B cell (primary cell): Measurements from ENCODE around the gene CDH1. TPM values are rescaled to one million over a fixed set of nuclear protein-coding genes. Genes with fewer than 3 reads are reported as not detected.

Experiments used
- ATAC-seq: fragments of 200-7000 bp; cut with Tn5 transposase; one replicate; pipeline ENCODE4 v1.10.0; 2021; ENCODE audit warnings: low read depth, mild to moderate bottlenecking, moderate number of reproducible peaks, moderate library complexity
- CTCF ChIA-PET: fragments of 350-600 bp; sonication (Branson Sonifier 250); formaldehyde crosslinking; loops from one replicate; lab custom pipeline; 2021; ENCODE audit warnings: antibody characterized with exemption, inconsistent platforms; lab: Charles Lee
- POLR2A ChIA-PET: fragments of 350-600 bp; sonication (Branson Sonifier 250); formaldehyde crosslinking; loops from one replicate; lab custom pipeline; 2021; ENCODE audit warnings: antibody characterized with exemption; lab: Charles Lee
- DNase-seq: peaks from one replicate; pipeline ENCODE4 v3.0.0; 2013
- H2AFZ ChIP-seq: 2 replicates; pipeline ENCODE4 v1.6.1; 2012; ENCODE audit warnings: mild to moderate bottlenecking, low read depth, low read length; ENCODE audit not compliant: insufficient read depth, poor library complexity, severe bottlenecking
- H3K27ac ChIP-seq, 2 donors: 1 replicate in 1 of 2; 2 replicates in 1 of 2; pipeline ENCODE4 v1.5.1; 2012 to 2013; ENCODE audit warnings: low read length in 2 of 2, mild to moderate bottlenecking in 2 of 2, moderate library complexity in 1 of 2
- H3K27me3 ChIP-seq, 4 experiments: fragments of 200-600 bp in 1 of 4; sonication (generic) in 1 of 4; replicated peaks in 1 of 4; 1 replicate in 2 of 4; 2 replicates in 2 of 4; pipeline versions ENCODE4 v1.6.1 to v1.7.0; 2013 to 2016; ENCODE audit warnings: low read length in 3 of 4, mild to moderate bottlenecking in 2 of 4, mixed read lengths in 1 of 4, moderate library complexity in 1 of 4; ENCODE audit not compliant: insufficient read depth in 4 of 4, control insufficient read depth in 3 of 4; ENCODE audit errors: control extremely low read depth in 1 of 4
- H3K36me3 ChIP-seq, 2 experiments: replicated peaks in 1 of 2; 1 replicate in 1 of 2; 2 replicates in 1 of 2; pipeline versions ENCODE4 v1.6.1 to v1.7.1; 2013; ENCODE audit warnings: low read length in 1 of 2; ENCODE audit not compliant: insufficient read depth in 2 of 2, control insufficient read depth in 1 of 2; ENCODE audit errors: control extremely low read depth in 1 of 2, extremely low read depth in 1 of 2
- H3K4me1 ChIP-seq, 2 donors: fragments of 200-600 bp in 1 of 2; sonication (generic) in 1 of 2; 1 replicate in 1 of 2; 2 replicates in 1 of 2; pipeline versions ENCODE4 v1.5.1 to v1.6.1; 2013 to 2017; ENCODE audit warnings: low read length in 2 of 2; ENCODE audit not compliant: control insufficient read depth in 2 of 2, insufficient read depth in 2 of 2
- H3K4me2 ChIP-seq: replicated peaks from 2 replicates; pipeline ENCODE3; 2012; ENCODE audit warnings: mild to moderate bottlenecking, low read depth, low read length; ENCODE audit not compliant: poor library complexity, severe bottlenecking
- H3K4me3 ChIP-seq, 5 experiments: fragments of 200-600 bp in 1 of 5; sonication (generic) in 1 of 5; 1 replicate in 3 of 5; 2 replicates in 2 of 5; pipeline versions ENCODE4 v1.5.1 to v1.7.0; 2011 to 2016; ENCODE audit warnings: low read length in 4 of 5, mild to moderate bottlenecking in 4 of 5, low read depth in 2 of 5, control low read depth in 1 of 5, moderate library complexity in 1 of 5; ENCODE audit not compliant: insufficient read depth in 1 of 5; ENCODE audit errors: control extremely low read depth in 1 of 5, extremely low read depth in 1 of 5
- H3K79me2 ChIP-seq: fragments of 200-600 bp; sonication (generic); one replicate; pipeline ENCODE4 v1.6.0; 2016; ENCODE audit warnings: low read length; ENCODE audit not compliant: control insufficient read depth, insufficient read depth
- H3K9ac ChIP-seq: fragments of 200-600 bp; sonication (generic); 2 replicates; pipeline ENCODE4 v1.6.1; 2017; ENCODE audit warnings: mild to moderate bottlenecking, low read length, moderate library complexity
- H3K9me3 ChIP-seq, 3 donors: one replicate each; pipeline versions ENCODE4 v1.6.1 to v1.7.1; 2013; ENCODE audit warnings: low read length in 2 of 3; ENCODE audit not compliant: control insufficient read depth in 2 of 3, insufficient read depth in 1 of 3; ENCODE audit errors: control extremely low read depth in 1 of 3
- H4K20me1 ChIP-seq: 2 replicates; pipeline ENCODE4 v1.6.0; 2012; ENCODE audit warnings: mild to moderate bottlenecking, low read length; ENCODE audit not compliant: insufficient read depth, control insufficient read depth, poor library complexity, severe bottlenecking
- H3K27ac Mint-ChIP-seq: one replicate; pipeline ENCODE4 v1.8.0; 2021; ENCODE audit warnings: mixed read lengths
- H3K27me3 Mint-ChIP-seq: one replicate; pipeline ENCODE4 v1.8.0; 2021; ENCODE audit warnings: mixed read lengths
- H3K4me1 Mint-ChIP-seq: one replicate; pipeline ENCODE4 v1.8.0; 2021; ENCODE audit warnings: mixed read lengths
- H3K4me3 Mint-ChIP-seq: one replicate; pipeline ENCODE4 v1.8.0; 2021; ENCODE audit warnings: mixed read lengths
- H3K9me3 Mint-ChIP-seq: one replicate; pipeline ENCODE4 v1.8.0; 2022; ENCODE audit warnings: mixed read lengths; ENCODE audit not compliant: insufficient read depth
- CTCF ChIP-seq: fragments of 200-600 bp; IDR thresholded peaks from one replicate; pipeline ENCODE4 v1.8.0; 2022; ENCODE audit warnings: antibody characterized with exemption, mild to moderate bottlenecking
- EZH2 ChIP-seq: IDR thresholded peaks from 2 replicates; pipeline ENCODE4 v1.6.1; 2012; ENCODE audit warnings: borderline replicate concordance, low read depth, mild to moderate bottlenecking, moderate library complexity, low read length; ENCODE audit not compliant: insufficient read depth, poor library complexity, severe bottlenecking
- WGBS: methylation state at CpG from one replicate; pipeline ENCODE4 v1.1.5; 2013; ENCODE audit warnings: missing lambda C conversion rate; ENCODE audit not compliant: insufficient coverage; 5-methylcytosine and 5-hydroxymethylcytosine counted together
- intact Hi-C: fragments of 100-400 bp; cut with micrococcal nuclease; formaldehyde crosslinking; loops from one replicate; pipeline ENCODE4 v1.10.0; 2022
- polyA plus RNA-seq: library from polyadenylated mRNA; depleted of rRNA; stranded (reverse); fragments of >200 nt; gene quantifications from 2 replicates; pipeline ENCODE4 v1.2.3, GENCODE V29; 2012
- total RNA-seq, 2 donors: library from RNA; stranded (reverse); fragments of 120-200 nt in 1 of 2; gene quantifications; 1 replicate in 1 of 2; 2 replicates in 1 of 2; pipeline versions ENCODE4 v1.2.3 to v1.2.4, GENCODE V29; 2013 to 2022

Gene CDH1
- total and polyA plus RNA-seq, 2 donors (not counting 1 experiment from before 2014, with no cell fraction given) = 2.0 TPM; not detected in 1

DNA sequence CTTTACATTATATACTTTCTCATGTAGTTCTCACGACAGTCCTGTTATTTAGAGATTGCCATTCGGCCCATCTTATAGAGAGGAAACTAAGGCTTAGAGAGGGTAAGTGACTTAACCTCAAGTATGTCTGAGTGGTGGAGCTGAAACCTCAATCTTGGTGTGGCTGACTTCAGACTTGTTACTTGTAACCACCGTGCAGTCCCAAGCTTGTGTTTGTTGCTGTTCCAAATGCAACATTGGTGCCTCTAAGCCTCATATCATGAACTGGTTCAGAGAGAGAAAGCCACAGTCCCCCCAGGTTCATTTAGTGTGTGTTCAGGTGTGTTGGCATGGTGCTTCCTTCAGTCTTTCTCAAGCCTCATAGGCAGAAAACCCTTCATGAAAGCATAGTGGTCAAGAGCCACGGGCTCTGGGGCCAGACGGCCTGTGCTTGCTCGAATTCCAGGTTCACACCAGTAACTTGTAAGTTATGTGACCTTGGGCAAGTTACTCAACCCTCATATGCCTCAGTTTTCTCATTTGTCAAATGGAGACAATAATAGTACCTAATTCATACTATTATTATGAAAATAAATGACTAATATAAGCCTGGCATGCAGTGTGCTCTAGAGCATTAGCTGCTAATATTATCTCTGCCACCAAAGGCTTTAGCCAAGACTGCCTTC lies 39.9 kb downstream of the CDH1 start:
- no peak overlapping the region for H3K27ac Mint-ChIP-seq
- WGBS = 34% methylated on average over 2 of the region's 6 CpGs
- H3K27me3 Mint-ChIP-seq = peaks cover 7% of the 10 kb centered on the region
- H3K4me3 Mint-ChIP-seq = no peak overlapping the region
- DNase-seq (no peak), ATAC-seq (no peak)
- H3K9me3 ChIP-seq = no peaks in the 10 kb centered on the region
- H3K4me3 ChIP-seq = no peak overlapping the region
- no peaks in the 10 kb centered on the region for H3K36me3 ChIP-seq
- no peak overlapping the region for H3K9ac ChIP-seq
- H3K4me1 Mint-ChIP-seq = no peaks in the 10 kb centered on the region
- H3K4me1 ChIP-seq = peaks cover 0 to 3% of the 10 kb centered on the region in 2 donors
- CTCF ChIA-PET = interaction anchor here (0.7 kb wide), 1 partner anchor 86 kb away, joined by 3 read pairs; no protein-coding TSS in a partner anchor
- H4K20me1 ChIP-seq = no peaks in the 10 kb centered on the region
- no peak overlapping the region for H3K4me2 ChIP-seq
- no peak for TF ChIP-seq CTCF
- TF ChIP-seq EZH2 = no peak
- H2AFZ ChIP-seq = no peak overlapping the region
- H3K27ac ChIP-seq = no peak overlapping the region
- intact Hi-C loops = no loop called here
- H3K27me3 ChIP-seq = no peaks in the 10 kb centered on the region
- no peaks in the 10 kb centered on the region for H3K79me2 ChIP-seq
- H3K9me3 Mint-ChIP-seq = no peaks in the 10 kb centered on the region
- POLR2A ChIA-PET = no interaction called here

DNA sequence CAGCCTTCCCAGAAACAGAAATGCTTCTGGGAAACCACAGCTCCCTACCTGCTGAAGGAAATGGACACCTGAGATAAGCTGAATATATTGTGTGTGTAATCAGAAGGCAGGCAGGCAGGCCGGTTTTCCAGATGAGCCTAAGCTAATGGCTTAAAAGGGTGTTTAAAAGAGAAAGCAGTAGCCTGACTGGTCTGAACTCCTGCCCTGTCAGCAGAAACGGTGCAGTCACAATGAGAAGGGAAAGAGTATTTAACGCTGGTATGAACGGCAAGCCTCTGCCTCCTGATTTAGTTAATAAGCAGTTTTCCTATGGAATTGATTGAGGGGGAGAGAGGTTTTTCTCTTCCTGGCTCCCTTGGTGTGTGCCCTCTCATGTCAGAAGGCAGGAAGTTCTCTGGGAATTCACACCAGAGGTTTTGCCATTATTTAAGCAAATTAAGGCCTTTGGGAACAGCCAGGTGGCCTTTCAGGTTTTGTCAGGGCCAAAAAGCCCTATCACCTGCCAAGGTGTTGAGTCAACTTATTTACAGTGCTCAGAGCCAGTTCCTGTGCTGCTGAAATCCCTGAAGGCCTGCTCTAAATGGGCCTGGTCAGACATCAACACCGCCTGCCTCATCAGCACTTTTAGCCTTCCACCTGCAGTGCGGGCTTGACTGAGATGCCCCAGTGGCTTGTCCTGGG lies 41.6 kb downstream of the CDH1 start:
- H3K36me3 ChIP-seq = no peaks in the 10 kb centered on the region
- H3K79me2 ChIP-seq = no peaks in the 10 kb centered on the region
- H4K20me1 ChIP-seq = no peaks in the 10 kb centered on the region
- Mint-ChIP-seq H3K27me3 (peaks cover 7% of the 10 kb centered on the region), H3K9me3 (no peaks in the 10 kb centered on the region), H3K27ac (no peak overlapping the region), H3K4me3 (no peak overlapping the region), H3K4me1 (peaks cover 3% of the 10 kb centered on the region)
- no peak for DNase-seq
- no peak overlapping the region for H3K9ac ChIP-seq
- H3K4me1 ChIP-seq = peaks cover 0 to 14% of the 10 kb centered on the region in 2 donors
- TF ChIP-seq EZH2 = no peak
- no peak for TF ChIP-seq CTCF
- no peak for ATAC-seq
- H3K4me2 ChIP-seq = no peak overlapping the region
- 49% methylated on average over 6 of the region's 6 CpGs for WGBS
- CTCF ChIA-PET = interaction anchor here (0.7 kb wide), 1 partner anchor 258 kb away, joined by 3 read pairs; no protein-coding TSS in a partner anchor
- intact Hi-C loops = no loop called here
- H3K27me3 ChIP-seq = no peaks in the 10 kb centered on the region
- POLR2A ChIA-PET = no interaction called here
- H3K4me3 ChIP-seq = no peak overlapping the region
- no peak overlapping the region for H3K27ac ChIP-seq
- H3K9me3 ChIP-seq = no peaks in the 10 kb centered on the region
- H2AFZ ChIP-seq = peak overlapping the region; percentile 14
